GM06990 (cell line): ENCODE measurements around the gene BCL2L14.

Experiments
- DNase-seq: peaks from one replicate; pipeline ENCODE4 v3.0.0-alpha.2; 2011; ENCODE audit not compliant: insufficient read length; ENCODE audit errors: extremely low read depth
- H3K27me3 ChIP-seq: replicated peaks from 2 replicates; pipeline ENCODE4 v1.6.0; 2011; ENCODE audit warnings: low read length; ENCODE audit not compliant: control insufficient read depth, insufficient read depth
- H3K36me3 ChIP-seq: 2 replicates; pipeline ENCODE4 v1.5.1; 2011; ENCODE audit warnings: low read length; ENCODE audit not compliant: control insufficient read depth, insufficient read depth
- H3K4me3 ChIP-seq: replicated peaks from 2 replicates; pipeline ENCODE4 v1.5.1; 2011; ENCODE audit warnings: low read depth, mild to moderate bottlenecking, control low read depth, low read length
- CTCF ChIP-seq: IDR thresholded peaks from 2 replicates; pipeline ENCODE4 v1.5.1; 2011; ENCODE audit warnings: low read length, control low read depth, mild to moderate bottlenecking, inconsistent platforms; ENCODE audit not compliant: insufficient read depth, poor library complexity, severe bottlenecking

The BCL2L14 gene

GRCh38 chr12:12034344-12034743, 36.4 kb upstream of the BCL2L14 start:
- no peak for TF ChIP-seq CTCF
- Histone ChIP-seq H3K4me3 (no peak overlapping the region), H3K27me3 (no peaks in the 10 kb centered on the region), H3K36me3 (no peaks in the 10 kb centered on the region)
- DNase-seq, result no peak

- Histone ChIP-seq H3K27me3 (no peaks in the 10 kb centered on the region), H3K4me3 (no peak overlapping the region), H3K36me3 (no peaks in the 10 kb centered on the region)
- DNase-seq, result no peak
- no peak for TF ChIP-seq CTCF
Measured at GRCh38 chr12:12035229-12035628, 35.5 kb upstream of the BCL2L14 start.

- H3K27me3 ChIP-seq, result no peaks in the 10 kb centered on the region
- no peak overlapping the region for H3K4me3 ChIP-seq
- no peak for DNase-seq
- no peaks in the 10 kb centered on the region for H3K36me3 ChIP-seq
- TF ChIP-seq CTCF, result no peak
Measured at GRCh38 chr12:12036901-12037300, 33.8 kb upstream of the BCL2L14 start.

GRCh38 chr12:12039897-12040296, 30.8 kb upstream of the BCL2L14 start:
- no peak overlapping the region for H3K4me3 ChIP-seq
- DNase-seq, result no peak
- no peaks in the 10 kb centered on the region for H3K27me3 ChIP-seq
- no peak for TF ChIP-seq CTCF
- H3K36me3 ChIP-seq, result no peaks in the 10 kb centered on the region

GRCh38 chr12:12046401-12046800, 24.3 kb upstream of the BCL2L14 start:
- Histone ChIP-seq H3K4me3 (no peak overlapping the region), H3K27me3 (no peaks in the 10 kb centered on the region), H3K36me3 (no peaks in the 10 kb centered on the region)
- no peak for TF ChIP-seq CTCF
- DNase-seq, result no peak

- Histone ChIP-seq H3K4me3 (no peak overlapping the region), H3K27me3 (no peaks in the 10 kb centered on the region), H3K36me3 (no peaks in the 10 kb centered on the region)
- no peak for DNase-seq
- TF ChIP-seq CTCF, result no peak
Measured at GRCh38 chr12:12047682-12048081, 23.1 kb upstream of the BCL2L14 start.
